RPMI8226 (cell line): ENCODE data around the gene SYTL4.
A peak's percentile ranks its signal among the peaks of the same experiment; 100 is the strongest.

Experiments used
- DNase-seq: peaks from one replicate; pipeline ENCODE4 v3.0.0-alpha.2; 2015

The SYTL4 gene

DNA sequence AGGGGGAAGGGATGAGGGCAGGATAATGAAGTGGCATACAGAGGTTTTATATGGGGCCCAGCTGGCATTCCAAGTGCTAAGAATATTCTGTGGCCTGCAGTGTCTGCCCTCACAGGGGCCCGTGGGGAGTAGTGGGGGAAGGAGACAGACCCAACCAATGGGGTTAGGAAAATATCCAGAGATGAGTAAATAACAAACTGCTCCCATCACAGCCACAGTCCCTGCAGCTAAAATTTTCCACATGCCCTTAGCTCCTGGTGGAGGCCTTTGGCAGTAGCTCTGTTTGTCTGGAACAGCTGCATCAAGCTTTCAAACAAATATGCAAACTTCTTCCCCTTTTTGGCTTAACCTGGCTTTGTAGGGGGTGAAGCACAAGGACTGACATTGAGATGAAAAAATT lies 84.8 kb downstream of the SYTL4 start:
- DNase-seq, result no peak

DNA sequence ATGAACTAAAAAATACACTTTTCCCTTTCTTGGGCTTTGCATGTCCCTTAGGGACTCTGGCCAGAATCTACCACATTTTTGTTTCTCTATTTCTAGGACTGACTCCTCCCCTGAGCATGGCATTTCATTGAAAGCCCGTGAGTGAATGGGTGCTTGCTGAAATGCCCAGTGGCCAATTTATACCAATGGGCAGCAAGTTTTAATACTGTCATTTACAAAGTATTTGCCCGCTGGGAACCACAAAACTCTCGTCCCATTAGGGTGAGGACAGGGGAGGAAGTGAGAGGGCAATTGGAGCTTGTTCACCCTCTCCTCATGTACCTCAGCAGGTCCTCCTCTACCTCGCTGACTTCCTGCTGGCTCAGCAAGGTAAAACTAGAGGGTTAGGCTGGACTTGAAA lies 86.8 kb downstream of the SYTL4 start:
- DNase-seq, result peak; percentile 21

DNA sequence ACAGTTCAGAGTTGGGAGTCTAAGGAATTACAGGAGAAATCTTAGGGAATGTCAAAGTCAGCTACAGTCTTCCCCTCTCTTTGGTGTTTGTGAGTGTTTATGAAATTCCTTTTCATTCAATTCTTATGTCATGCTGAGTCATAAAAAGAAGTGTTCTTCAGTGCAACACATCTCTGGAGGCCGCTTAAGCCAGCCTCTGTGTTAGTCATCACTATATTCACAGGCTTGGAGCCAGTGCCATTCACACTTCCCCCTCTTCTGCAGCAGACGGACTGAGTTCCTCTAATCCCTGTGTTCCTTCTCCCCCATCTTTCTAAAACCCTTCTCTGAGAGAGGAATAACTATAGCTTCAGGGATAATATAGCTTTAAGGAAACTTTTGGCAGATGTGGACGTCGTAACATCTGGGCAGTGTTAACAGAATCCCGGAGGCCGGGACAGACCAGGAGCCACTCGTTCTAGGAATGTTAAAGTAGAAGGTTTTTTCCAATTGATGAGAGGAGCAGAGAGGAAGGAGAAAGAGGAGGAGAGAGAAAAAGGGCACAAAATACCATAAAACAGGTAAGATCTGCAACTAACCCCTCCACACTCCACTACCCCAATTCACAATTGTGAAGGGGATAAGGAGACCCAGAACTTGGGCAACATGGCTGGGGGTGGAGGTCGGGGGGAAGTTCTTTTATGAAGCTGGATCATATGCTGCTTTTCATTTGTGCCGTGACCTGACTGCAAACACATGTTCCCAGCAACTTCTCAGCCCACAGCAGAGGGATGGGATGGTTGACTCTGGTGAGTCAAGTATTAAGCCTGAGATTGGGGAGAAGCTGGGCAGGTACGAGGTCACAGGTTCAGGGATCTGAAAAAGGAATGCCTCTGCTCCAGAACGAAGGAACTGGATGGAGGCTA lies 87.7 kb downstream of the SYTL4 start, which contains the start of gene SRPX2:
Gene SRPX2, plus strand, starts transcription at position 244 of the 905 bp plus-strand sequence. CDS start 2,124 bp downstream, outside the sequence.
- no peak for DNase-seq

DNA sequence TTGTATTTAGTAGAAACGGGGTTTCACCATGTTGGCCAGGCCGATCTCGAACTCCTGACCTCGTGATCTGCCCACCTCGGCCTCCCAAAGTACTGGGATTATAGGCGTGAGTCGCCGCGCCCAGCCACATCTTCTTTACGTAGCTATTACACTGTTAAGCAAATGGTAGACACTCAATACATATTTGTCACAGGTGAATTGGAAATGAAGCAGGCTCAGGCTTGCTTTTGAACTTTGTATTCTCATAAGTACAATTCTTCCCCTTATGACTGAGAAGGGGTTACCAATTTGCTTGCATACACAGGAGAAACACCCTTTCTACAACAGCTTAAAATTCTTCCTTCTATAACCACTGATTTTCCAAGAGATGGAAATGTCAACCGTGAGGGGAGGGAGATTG lies 88.7 kb downstream of the SYTL4 start:
- no peak for DNase-seq

DNA sequence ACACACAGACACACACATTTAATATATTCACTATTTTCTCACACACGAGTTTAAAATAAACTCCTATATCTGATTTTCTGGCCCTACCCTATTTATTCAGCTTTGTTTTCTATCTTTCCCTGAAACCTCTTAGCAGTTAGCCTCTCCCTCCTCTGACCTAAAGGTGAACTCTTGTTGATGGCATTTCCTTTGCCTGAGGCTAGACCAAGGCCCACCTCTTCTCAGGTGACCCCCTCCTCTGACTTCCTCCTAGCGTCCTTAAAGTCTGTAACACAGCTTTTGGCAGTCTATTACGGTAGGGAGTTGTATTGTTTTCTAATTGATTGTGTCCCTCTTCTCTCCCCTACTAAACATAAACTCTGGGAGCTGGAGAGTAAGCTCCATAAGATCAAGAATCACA lies 89.6 kb downstream of the SYTL4 start:
- no peak for DNase-seq

DNA sequence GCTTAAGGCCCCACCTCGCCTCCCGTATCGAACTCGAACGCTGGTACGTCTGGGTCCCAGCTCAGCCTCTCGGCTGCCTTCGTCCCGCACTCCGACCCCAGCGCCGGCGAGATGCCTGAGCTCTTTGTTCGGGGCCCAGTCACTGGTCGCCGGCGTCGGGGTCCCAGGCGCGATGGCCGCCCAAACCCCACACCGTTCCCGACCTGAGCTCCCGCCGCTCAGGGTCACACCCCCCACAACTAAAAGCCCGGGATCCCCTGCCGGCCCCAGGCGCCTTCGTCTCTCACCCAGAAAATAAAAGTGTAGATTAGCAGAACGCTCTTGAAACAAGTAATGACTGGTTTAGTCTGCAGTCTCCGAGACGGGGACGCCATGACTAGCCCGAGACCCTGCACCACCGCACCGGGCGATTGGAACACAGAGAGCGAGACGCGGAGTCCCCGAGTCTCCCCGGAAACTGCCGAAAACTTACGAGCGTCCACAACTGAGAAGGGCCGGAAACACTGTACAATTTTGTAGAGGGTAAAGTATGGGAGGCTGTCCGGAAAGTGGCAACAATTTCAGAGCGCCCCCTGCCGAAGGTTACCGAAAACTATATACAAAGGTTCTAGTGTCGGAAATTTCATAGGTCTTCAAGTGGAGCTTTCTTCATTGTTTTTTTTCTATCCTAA lies 95.5 kb downstream of the SYTL4 start, which contains the start of gene TSPAN6:
Gene TSPAN6, minus strand, starts transcription at position 486 of the 671 bp plus-strand sequence. Its CDS starts 112 bp downstream, at position 374.
- no peak for DNase-seq

DNA sequence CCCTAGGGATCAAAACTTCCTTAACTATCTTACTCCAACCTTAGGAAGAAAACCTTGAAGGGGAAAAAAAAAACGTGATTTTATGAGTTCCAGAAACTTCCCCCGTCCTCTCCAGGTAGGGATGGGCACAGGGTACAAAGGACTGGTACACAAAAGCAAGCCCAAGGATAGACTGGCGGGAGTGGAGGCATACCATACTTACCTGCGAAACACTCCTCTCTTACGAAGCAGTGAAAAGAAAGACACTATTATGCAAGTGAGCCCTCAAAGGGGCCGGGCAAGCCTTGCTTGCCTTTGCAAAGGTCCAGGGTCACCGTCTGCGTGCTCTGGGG lies 96.0 kb downstream of the SYTL4 start:
- DNase-seq, result no peak

DNA sequence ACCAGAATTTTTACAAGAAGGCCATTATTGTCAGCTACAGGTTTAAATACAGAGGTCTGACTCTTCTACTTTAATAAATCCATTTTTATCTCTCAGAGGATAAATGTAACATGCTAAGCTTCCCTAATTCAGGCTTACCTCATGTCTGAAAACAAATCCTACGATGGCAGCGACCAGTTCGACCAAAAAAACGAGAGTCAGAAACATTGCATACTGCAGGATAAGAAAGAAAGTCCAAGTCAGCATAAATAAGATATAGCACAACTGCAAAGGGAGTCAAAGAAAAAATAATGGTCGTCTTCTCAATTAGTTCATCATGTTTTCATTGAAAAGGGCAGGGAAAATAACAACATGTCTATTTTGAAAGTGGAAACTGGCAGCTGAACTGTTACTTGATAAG lies 96.9 kb downstream of the SYTL4 start:
- no peak for DNase-seq

DNA sequence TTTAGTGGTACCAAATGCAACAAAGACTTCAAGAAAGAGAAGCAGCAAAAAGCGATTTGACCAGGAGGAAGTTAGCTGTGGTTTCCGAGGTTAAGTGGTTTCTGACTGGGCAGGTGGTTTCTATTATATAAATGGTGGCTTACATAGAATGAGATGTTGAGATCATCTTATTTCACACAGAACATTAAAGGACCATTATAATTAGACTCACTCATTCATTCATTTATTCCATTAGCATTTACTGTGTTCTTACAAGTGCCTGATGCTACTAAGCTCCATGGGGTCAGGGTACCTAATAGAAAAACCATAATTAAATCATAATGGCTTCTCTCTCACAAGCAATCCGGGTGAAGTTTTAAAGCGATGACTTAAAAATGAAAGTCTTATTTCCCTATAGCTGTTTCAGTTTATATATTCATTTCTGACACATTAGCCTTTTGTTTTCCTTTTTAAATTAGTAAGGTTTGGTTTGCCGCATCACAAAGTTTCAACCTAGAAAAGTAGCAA lies 105.9 kb downstream of the SYTL4 start:
- DNase-seq, result peak; percentile 26
